SK-MEL-5 (cell line): ENCODE data around the gene MGA. TPM values are rescaled to one million over a fixed set of nuclear protein-coding genes. Genes with fewer than 3 reads are reported as not detected.

Experiments
- DNase-seq: peaks from one replicate; pipeline ENCODE4 v3.0.0-alpha.2; 2016; ENCODE audit warnings: low read depth, low spot score
- in situ Hi-C: cut with HindIII; loops from 2 replicates; pipeline ENCODE4 v1.10.0; 2016; ENCODE audit warnings: low sequenced_read_pairs, high pct_unique_total_duplicates, low pct_unique_long_range_greater_than_20kb
- total RNA-seq: library from RNA; depleted of rRNA; stranded (reverse); fragments of >200 nt; shearing (Covaris generic); gene quantifications from 2 replicates; pipeline ENCODE4 v1.2.3, GENCODE V29; 2014

The MGA gene
- total RNA-seq, 1 experiment from 2014 or later: 28.8 TPM

GRCh38 chr15:41650806-41651205 lies 9.4 kb upstream of the MGA start:
- DNase-seq: no peak
- in situ Hi-C loops: no loop called here

- in situ Hi-C loops: no loop called here
- no peak for DNase-seq
Observed at GRCh38 chr15:41651373-41651772, 8.8 kb upstream of the MGA start.

DNA sequence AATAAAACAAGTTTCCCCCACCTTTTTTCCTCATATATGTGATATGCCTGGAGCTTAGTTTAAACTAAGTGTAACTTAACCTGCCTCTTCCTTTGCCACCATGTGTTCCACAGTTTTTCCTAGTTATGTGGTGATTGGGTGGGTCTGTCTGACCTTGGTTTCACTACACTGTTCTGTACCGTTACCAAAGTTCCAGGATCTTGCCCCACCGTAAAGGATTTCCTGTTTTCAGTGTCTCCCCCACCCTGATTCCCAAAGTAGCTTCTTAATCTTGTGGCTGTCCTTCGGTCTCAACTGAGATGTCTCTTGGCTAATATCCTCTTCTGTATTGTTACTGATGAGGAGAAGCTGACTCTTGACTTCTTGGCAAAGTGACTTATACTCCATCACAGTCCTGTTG lies 6.4 kb upstream of the MGA start:
- in situ Hi-C loops: no loop called here
- no peak for DNase-seq

GRCh38 chr15:41655716-41656115 lies 4.5 kb upstream of the MGA start:
- in situ Hi-C loops: no loop called here
- no peak for DNase-seq

DNA sequence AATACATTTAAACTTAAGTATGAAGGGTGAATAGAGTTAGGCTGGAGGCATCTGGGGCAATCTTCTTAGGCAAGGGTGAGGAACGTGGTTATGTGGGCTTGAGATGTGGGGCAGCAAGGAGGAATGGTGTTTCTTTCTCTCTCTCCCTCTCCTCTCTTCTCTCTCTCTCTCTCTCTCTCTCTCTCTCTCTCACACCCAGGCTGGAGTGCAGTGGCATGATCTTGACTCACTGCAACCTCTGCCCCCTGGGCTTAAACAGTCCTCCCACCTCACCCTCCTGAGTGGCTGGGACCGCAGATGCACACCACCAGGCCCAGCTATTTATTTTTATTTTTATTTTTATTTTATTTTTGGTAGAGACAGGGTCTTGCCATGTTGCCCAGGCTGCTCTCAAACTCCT lies 4.0 kb upstream of the MGA start:
- in situ Hi-C loops: no loop called here
- DNase-seq: peak; percentile 6

- DNase-seq: no peak
- in situ Hi-C loops: no loop called here
Observed at GRCh38 chr15:41658689-41659088, 1.5 kb upstream of the MGA start.

GRCh38 chr15:41659190-41659589 lies 1.0 kb upstream of the MGA start:
- DNase-seq: no peak
- in situ Hi-C loops: no loop called here

DNA sequence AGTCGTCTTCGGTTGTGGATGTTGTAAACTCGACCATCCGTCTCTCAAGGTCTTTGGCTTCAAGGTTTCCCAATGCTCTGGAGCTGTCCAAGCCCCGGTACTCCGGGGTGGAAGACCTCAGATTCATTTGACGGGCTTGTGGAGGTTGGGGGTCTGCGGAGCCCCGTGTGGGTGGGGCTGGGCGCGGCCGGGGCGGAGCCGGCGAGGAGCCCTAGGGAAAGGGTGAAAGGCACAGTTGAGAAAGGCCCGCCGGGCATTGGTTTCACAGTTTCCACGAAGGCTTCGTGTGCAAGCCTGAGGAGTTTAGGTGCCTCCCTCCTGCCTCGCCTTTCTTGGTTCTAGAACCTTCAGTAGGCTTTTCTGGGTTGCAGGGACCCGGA lies 360 bp upstream of the MGA start:
- no peak for DNase-seq
- in situ Hi-C loops: no loop called here

DNA sequence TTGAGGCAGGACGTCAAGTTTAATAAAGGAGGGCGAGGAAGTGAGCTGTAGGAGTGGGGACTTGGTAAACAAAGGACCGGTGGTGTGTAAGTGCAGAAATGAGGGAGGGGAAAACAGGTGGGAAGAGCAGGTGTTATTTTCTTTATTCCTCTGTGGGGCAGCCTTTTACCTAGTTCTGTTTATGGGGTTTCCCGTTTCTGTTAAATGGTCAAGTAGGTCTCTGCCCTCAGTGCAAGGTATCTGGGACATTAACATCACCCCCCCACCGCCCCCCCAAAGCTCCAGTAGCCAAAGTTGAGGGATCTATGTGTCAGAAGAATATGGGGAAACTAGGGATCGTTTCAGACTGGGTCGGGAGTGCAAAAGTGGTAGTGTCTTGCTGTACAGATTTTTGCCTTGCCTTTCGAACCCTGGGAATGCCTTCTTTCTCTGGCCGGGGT lies 893 bp downstream of the MGA start:
- no peak for DNase-seq
- in situ Hi-C loops: no loop called here

GRCh38 chr15:41661518-41662225 lies 1.5 kb downstream of the MGA start:
- in situ Hi-C loops: no loop called here
- DNase-seq: peak; percentile 92

DNA sequence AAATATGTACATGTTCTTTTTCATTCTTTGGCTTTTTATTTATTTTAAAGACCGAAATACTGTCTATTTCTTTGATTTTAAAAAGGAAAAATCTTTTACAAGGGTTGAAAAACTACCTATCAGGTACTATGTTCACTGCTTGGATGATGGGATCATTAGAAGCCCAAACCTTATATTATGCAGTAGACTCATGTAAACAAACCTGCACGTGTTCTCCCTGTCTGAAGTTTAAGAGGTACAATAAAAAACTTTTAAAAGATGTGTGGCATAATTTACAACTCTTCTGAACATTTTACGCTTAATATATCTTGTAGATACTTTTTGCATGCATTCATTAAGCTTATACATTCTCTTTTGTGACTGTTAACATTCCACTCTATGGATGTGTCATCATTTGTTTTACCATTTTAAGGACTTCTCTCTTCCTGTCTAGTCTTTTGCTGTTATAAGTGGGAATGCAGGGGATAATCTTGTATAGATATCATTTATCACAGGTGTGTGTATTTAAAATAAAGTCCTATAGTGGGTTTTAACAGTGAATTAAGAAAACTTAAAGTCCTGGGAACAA lies 6.2 kb downstream of the MGA start:
- no peak for DNase-seq
- in situ Hi-C loops: no loop called here

DNA sequence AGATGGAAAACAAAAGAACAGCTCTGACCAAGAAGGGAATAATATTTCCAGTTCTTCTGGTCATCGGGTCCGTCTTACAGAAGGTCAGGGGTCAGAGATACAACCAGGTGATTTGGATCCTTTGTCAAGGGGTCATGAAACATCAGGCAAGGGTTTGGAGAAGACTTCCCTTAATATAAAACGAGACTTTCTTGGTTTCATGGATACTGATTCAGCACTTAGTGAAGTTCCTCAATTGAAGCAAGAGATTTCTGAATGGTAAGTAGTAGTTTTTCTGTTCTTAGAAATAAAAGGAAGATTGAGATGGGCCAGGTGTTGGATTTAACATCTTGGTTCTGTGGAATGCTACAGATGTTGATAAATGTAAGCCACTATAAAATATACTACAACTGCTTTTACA lies 9.5 kb downstream of the MGA start:
- in situ Hi-C loops: no loop called here
- no peak for DNase-seq

GRCh38 chr15:41671656-41672648 lies 11.7 kb downstream of the MGA start:
- no peak for DNase-seq
- in situ Hi-C loops: no loop called here

DNA sequence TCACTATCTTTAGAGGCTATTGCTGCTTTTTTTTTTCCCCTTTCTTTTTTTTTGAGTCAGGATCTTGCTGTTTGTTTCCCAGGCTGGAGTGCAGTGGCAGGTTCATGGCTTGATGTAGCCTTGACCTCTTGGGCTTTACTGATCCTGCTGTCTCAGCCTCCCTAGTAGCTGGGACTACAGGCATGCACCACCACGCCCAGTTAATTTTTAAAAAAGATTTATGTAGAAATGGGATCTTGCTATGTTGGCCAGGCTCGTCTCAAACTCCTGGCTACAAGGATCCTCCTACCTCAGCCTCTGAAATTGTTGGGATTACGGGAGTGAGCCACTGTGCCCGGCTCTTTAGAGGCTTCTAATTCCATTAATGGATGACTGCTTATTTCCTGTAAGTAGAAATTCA lies 15.1 kb downstream of the MGA start:
- no peak for DNase-seq
- in situ Hi-C loops: no loop called here

- in situ Hi-C loops: no loop called here
- DNase-seq: no peak
Observed at GRCh38 chr15:41678742-41679141, 18.5 kb downstream of the MGA start.

- in situ Hi-C loops: no loop called here
Observed at GRCh38 chr15:41683955-41684354, 23.8 kb downstream of the MGA start.

GRCh38 chr15:41688671-41689070 lies 28.5 kb downstream of the MGA start:
- in situ Hi-C loops: no loop called here
- DNase-seq: no peak

More at GRCh38 chr15:41683955-41684354, 23.8 kb downstream of the MGA start:
- no peak for DNase-seq

GRCh38 chr15:41689083-41689482 lies 28.9 kb downstream of the MGA start:
- in situ Hi-C loops: no loop called here
- no peak for DNase-seq
